NCI-H82 treated with DMSO at 0.1 percent for 48 hours (cell line): ENCODE results near the gene MACROD1.

Source experiments
- DNase-seq: peaks from one replicate; lab custom pipeline; 2025; ENCODE audit not compliant: unreplicated experiment; lab: John Stamatoyannopoulos, UW

Gene MACROD1

DNA sequence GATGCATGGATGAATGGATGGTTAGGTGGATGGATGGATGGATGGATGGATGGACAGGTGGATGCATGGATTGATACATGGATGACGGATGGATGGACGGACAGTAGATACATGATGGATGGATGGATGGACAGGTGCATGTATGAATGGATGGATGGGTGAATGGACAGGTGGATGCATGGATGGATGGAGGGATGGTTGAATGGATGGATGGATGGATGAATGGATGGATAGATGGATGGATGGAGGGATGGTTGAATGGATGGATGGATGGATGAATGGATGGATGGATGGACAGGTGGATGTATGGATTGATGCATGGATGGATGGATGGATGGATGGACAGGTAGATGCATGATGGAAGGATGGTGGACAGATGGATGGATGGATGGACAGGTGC, 51.7 kb downstream of the MACROD1 start:
- no peak for DNase-seq

GRCh38 chr11:64113462-64113780, 52.5 kb downstream of the MACROD1 start:
- DNase-seq, result no peak

DNA sequence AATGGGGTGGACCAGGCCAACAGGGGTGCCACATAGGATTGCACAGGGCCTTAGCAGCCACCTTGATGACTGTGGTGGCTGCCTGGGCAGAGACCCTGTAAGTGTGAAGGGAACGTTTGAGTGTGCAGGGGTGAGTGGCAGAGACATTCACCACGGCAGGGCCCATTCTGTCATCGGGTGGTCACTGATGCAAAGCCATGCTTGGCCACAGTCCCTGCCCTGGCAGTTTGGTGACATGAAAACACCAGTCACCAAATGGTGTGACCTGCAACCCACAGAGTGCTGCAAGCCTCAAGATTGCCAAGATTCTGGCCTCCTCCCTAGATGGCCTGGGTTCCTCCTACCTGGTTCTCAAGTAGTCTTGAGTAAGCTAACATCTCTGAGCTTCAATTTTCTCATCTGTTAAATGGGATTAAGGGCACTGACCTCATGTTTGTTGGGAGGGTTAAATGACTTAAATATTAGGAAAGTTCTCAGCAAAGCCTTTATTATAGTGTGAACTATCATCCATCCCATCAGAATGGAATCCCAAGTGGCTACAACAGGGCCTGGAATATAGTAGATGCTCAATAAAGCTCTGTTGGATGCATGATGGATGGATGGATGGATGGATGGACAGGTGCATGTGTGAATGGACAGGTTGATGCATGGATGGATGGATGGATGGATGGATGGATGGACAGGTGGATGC, 53.0 kb downstream of the MACROD1 start:
- no peak for DNase-seq

- DNase-seq, result no peak
Measured at GRCh38 chr11:64110465-64111375, 55.2 kb downstream of the MACROD1 start.

- no peak for DNase-seq
Measured at GRCh38 chr11:64109332-64109731, 56.6 kb downstream of the MACROD1 start.

GRCh38 chr11:64107303-64107702, 58.6 kb downstream of the MACROD1 start:
- DNase-seq, result no peak

DNA sequence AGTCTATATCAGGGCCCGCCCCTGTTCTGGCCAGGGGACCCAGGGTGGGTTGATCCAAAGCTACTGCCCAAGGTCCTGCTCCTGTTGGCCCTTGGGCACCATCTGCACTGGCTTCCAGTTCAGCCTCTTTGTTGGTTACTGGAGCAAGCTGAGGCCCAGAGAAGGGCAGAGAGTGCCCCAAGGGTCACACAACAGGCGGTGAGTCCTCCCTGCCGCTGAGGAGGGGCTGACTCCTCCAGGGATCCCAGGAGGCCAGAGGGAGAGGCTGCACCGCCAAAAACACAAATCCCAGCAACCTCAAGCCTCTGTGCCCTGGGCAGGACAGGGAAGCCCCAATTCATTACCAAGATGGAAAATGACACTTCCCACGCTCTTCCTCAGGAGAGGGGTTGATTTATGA, 61.3 kb downstream of the MACROD1 start:
- DNase-seq, result no peak

DNA sequence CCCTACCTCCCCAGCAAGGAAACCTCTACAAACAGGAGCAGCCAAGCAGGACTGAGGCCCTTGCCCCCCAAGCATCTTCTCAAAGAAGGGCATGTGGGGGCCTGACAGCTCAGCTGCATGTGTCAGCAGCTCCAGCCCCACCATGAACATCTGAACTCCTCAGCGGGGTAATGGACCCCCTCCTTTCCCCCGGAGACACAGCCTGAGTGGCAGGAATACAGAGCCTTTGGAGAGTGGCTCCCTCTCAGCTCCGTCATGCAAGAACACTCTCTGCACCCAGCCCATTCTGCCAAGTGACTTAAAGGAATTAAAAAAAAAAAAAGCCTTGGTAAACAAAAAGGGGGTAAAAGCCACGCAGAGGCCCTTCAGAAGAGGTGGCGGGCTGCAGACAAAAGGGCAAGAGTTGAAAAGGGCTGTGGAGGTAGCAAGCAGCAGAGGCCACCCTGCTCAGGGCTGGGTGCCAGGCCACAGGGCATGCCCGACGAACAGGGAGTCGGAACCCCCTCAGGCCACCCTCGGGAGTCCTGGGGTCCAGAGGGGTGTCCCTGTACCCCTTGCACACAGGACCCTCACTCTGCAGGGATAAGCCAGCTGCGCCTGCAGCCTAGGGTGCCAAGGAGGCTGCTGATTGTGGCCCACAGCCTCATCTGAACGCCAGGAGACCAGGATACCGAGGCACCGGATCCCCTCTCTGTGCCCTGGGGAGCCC, 62.5 kb downstream of the MACROD1 start:
- DNase-seq, result no peak

DNA sequence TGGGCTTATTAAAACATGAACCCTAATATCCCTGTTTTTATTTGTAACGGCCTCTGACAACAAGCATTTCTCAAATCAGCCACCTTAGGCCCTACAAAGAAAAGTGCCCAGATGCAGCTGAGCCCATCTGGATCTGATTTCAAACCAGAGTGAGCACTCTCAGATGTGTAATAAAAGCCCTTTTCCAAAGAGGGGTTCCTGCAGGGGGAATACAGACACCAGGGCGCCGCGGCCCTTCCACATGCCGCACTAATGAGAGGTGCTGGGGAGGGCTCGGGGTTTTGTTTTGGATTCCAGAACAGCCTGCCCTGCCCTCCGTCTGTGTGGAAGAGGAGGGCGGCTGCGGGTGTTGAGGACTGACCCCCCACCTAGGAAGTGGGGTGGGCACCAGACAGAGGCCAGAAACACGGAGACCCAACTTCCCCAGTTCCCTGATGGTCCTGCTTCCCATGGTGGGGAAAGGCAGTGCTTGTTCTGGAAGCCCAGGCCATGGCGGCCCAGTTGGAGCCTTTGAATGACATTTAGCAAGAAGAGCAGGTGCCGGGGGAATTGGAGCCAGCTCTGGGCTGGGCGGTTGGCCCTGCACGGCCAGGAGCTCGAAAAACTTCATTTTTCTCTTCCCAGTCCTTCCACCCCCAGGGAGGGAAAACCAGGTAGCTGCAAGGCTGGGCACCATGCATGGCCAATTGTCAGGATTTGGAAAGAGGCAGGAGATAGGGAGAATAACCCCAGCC, 63.7 kb downstream of the MACROD1 start:
- no peak for DNase-seq

DNA sequence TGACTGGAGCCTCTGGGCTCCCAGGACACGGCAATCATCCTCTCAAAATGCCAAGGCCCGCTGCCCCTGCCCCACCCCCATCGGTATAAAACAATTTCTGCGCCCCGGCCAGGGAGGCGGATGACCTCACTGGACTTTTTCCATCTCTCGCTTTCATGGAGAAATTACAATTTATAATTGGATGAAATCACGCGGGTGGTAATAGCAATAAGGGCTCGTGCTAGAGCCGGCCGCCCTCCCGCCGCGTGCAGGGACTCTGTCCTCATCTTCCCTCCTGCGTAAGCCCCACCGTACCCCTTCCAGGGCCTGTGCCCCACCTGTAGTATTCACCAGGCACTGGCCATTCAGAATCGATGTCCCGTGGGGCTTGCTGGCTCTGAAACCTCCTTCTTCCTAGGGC, 64.5 kb downstream of the MACROD1 start:
- no peak for DNase-seq

- DNase-seq, result no peak
Measured at GRCh38 chr11:64100782-64101353, 65.0 kb downstream of the MACROD1 start.

DNA sequence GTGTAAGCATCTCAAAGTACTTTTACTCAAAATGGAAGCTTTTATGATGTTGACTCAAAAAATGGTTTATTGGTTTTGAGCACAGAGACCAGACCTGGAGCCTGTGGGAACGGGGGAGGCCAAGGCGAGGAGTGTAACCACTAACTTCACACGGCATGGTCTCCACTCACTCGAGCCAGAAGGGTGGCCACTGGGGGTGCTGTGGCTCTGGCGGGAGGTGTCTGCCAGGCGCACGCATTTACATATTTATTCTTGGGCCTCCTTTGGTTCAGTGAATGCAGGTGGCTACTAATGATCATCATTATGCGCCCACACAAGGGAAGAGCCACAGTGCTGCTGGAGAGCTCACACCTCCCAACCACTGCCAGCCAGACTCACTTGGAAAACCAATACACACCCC, 65.6 kb downstream of the MACROD1 start:
- no peak for DNase-seq

DNA sequence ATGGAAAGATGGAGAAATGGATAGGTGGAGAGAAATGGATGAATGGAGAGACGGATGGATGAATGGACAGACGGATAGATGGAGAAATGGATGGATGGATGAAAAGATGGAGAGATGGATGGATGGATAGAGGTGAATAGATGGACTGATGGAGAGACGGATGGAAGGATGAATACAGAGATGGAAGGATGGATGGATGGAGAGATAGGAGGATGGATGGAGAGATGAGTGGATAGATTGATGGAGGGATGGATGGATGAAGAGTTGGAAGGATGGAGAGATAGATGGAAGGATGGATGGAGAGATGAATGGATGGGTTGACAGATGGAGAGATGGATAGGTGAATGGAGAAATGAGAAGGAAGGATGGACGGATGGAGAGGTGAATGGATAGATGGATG, 66.5 kb downstream of the MACROD1 start:
- DNase-seq, result no peak

- no peak for DNase-seq
Measured at GRCh38 chr11:64098318-64098831, 67.5 kb downstream of the MACROD1 start.

DNA sequence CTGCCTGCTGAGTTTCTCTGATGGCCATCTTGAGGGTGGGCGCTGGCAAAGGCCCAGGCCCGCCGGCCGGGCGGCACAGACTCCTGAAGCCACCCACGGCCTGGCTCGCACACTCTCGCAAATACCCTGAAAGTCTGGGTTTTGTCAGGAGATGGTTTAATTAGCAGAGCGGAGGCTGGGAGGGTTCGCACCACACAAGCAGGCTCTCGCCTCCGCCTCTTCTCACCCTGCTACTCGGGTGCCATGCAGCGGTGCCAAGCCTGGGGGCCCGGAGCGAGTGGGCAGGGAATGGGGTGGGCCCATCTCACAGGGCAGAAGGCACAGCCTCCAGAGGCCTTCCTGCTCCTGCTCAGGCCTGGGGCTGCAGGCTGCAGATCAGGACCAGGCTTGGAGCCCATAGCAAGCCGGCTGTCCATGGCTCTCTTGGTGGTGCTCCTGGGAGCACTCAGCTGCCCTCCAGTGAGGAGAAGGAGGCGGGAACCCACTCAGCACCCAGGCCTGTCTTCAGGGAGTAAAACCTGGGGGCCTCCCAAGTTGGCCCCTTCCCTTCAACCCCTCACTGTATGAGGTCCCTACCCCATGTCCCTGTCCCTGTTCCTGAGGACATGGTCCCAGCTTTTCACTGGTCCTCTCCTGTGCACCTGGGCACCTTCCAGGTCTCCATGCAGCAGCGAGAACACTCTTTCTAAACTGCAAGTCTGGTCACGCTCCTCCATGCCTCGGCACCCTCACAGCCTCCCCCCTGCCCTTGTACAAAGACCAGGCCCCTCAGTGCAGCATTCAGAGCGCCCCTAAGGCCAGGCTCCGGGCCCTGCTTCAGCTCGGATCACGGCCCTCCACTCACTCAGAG, 68.2 kb downstream of the MACROD1 start:
- DNase-seq, result no peak

DNA sequence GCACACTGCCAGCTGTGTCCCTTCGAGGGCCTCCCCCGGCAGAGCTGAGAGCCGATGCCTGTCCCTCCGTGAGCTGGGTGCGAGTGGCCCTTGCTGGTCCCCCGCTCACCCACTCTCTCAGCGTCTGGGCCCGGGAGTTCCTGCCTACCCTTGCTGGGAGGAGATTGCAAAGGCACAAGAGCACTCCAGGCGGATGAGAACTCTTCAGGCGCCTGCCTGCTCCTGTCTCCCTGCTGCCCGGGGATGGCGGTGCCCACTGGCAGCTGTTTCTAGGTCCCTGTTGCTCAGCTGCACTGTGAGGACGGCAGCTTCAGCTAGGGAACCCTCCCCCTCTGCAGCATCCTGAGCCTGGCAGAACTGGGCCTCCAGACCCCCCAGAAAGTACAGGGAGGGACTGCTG, 69.1 kb downstream of the MACROD1 start:
- DNase-seq, result no peak

- DNase-seq, result no peak
Measured at GRCh38 chr11:64095949-64096348, 70.0 kb downstream of the MACROD1 start.

- no peak for DNase-seq
Measured at GRCh38 chr11:64095273-64095817, 70.6 kb downstream of the MACROD1 start.

- no peak for DNase-seq
Measured at GRCh38 chr11:64094463-64095260, 71.3 kb downstream of the MACROD1 start.
